CD14-positive monocyte (primary cell): ENCODE measurements around the gene GPHN. TPM values are rescaled to one million over a fixed set of nuclear protein-coding genes. Genes with fewer than 3 reads are reported as not detected.

Source experiments
- DNase-seq, 3 donors: peaks; one replicate each; pipeline ENCODE4 v3.0.0-alpha.2; 2011 to 2022
- H2AFZ ChIP-seq: 2 replicates; pipeline ENCODE4 v1.6.0; 2012; ENCODE audit warnings: mild to moderate bottlenecking, low read depth, low read length, inconsistent platforms; ENCODE audit not compliant: insufficient read depth, poor library complexity, severe bottlenecking
- H3K27ac ChIP-seq, 2 donors: 1 replicate in 1 of 2; 2 replicates in 1 of 2; pipeline ENCODE4 v1.5.1; 2012 to 2013; ENCODE audit warnings: low read length in 2 of 2, control low read depth in 1 of 2, inconsistent platforms in 1 of 2, low read depth in 1 of 2, mild to moderate bottlenecking in 1 of 2
- H3K27me3 ChIP-seq, 2 donors: one replicate each; pipeline versions ENCODE4 v1.6.0 to v1.6.1; 2011 to 2013; ENCODE audit warnings: low read length in 2 of 2; ENCODE audit not compliant: control insufficient read depth in 2 of 2, insufficient read depth in 2 of 2
- H3K36me3 ChIP-seq, 2 donors: replicated peaks in 1 of 2; 1 replicate in 1 of 2; 2 replicates in 1 of 2; pipeline versions ENCODE4 v1.5.1 to v1.6.1; 2012 to 2013; ENCODE audit warnings: low read length in 2 of 2, control low read depth in 1 of 2, inconsistent platforms in 1 of 2, mild to moderate bottlenecking in 1 of 2; ENCODE audit not compliant: insufficient read depth in 2 of 2, control insufficient read depth in 1 of 2
- H3K4me1 ChIP-seq, 2 donors: 1 replicate in 1 of 2; 2 replicates in 1 of 2; pipeline versions ENCODE4 v1.5.1 to v1.6.1; 2012 to 2013; ENCODE audit warnings: low read length in 2 of 2, control low read depth in 1 of 2, inconsistent platforms in 1 of 2, mild to moderate bottlenecking in 1 of 2, moderate library complexity in 1 of 2; ENCODE audit not compliant: insufficient read depth in 2 of 2, control insufficient read depth in 1 of 2
- H3K4me2 ChIP-seq: replicated peaks from 2 replicates; pipeline ENCODE3; 2012; ENCODE audit warnings: low read length, moderate library complexity, mild to moderate bottlenecking; ENCODE audit not compliant: poor library complexity, severe bottlenecking; ENCODE audit errors: extremely low read depth
- H3K4me3 ChIP-seq, 3 experiments: fragments of 200-600 bp in 1 of 3; sonication (generic) in 1 of 3; replicated peaks in 1 of 3; 1 replicate in 2 of 3; 2 replicates in 1 of 3; pipeline ENCODE4 v1.5.1; 2011 to 2013; ENCODE audit warnings: low read length in 3 of 3, mild to moderate bottlenecking in 3 of 3, control low read depth in 2 of 3, low read depth in 2 of 3, inconsistent platforms in 1 of 3, moderate library complexity in 1 of 3
- H3K79me2 ChIP-seq: 2 replicates; pipeline ENCODE4 v1.6.0; 2012; ENCODE audit warnings: mild to moderate bottlenecking, control low read depth, inconsistent platforms, low read length, moderate library complexity; ENCODE audit not compliant: insufficient read depth
- H3K9ac ChIP-seq: 2 replicates; pipeline ENCODE4 v1.6.0; 2017; ENCODE audit warnings: low read length, mild to moderate bottlenecking; ENCODE audit not compliant: insufficient read depth, poor library complexity, severe bottlenecking
- H3K9me3 ChIP-seq, 2 donors: replicated peaks in 1 of 2; 1 replicate in 1 of 2; 2 replicates in 1 of 2; pipeline versions ENCODE4 v1.5.1 to v1.6.1; 2012 to 2013; ENCODE audit warnings: low read length in 2 of 2, control low read depth in 1 of 2; ENCODE audit not compliant: control insufficient read depth in 1 of 2, insufficient read depth in 1 of 2
- H4K20me1 ChIP-seq: 2 replicates; pipeline ENCODE4 v1.6.0; 2012; ENCODE audit warnings: mild to moderate bottlenecking, low read length, control low read depth, moderate library complexity; ENCODE audit not compliant: insufficient read depth
- H3K27ac Mint-ChIP-seq, 7 donors: one replicate each; pipeline ENCODE4 v1.8.0; 2020; ENCODE audit warnings: mild to moderate bottlenecking in 7 of 7, mixed read lengths in 7 of 7, moderate library complexity in 6 of 7, inconsistent platforms in 2 of 7
- H3K27me3 Mint-ChIP-seq, 3 donors: one replicate each; pipeline ENCODE4 v1.8.0; 2021 to 2022; ENCODE audit warnings: low read depth in 3 of 3, mild to moderate bottlenecking in 3 of 3, mixed read lengths in 3 of 3, moderate library complexity in 3 of 3, inconsistent platforms in 1 of 3
- H3K36me3 Mint-ChIP-seq, 2 donors: one replicate each; pipeline ENCODE4 v1.8.0; 2020; ENCODE audit warnings: mixed read lengths in 2 of 2, inconsistent platforms in 1 of 2, mild to moderate bottlenecking in 1 of 2
- H3K4me1 Mint-ChIP-seq: one replicate; pipeline ENCODE4 v1.8.0; 2020; ENCODE audit warnings: mild to moderate bottlenecking, mixed read lengths
- H3K4me3 Mint-ChIP-seq, 2 donors: one replicate each; pipeline ENCODE4 v1.8.0; 2020; ENCODE audit warnings: mild to moderate bottlenecking in 2 of 2, mixed read lengths in 2 of 2, moderate library complexity in 1 of 2
- H3K9me3 Mint-ChIP-seq, 7 donors: one replicate each; pipeline ENCODE4 v1.8.0; 2020 to 2022; ENCODE audit warnings: mixed read lengths in 7 of 7, mild to moderate bottlenecking in 6 of 7, moderate library complexity in 6 of 7, inconsistent platforms in 2 of 7
- CTCF ChIP-seq: fragments of 200-600 bp; IDR thresholded peaks from one replicate; pipeline ENCODE4 v1.8.0; 2022; ENCODE audit warnings: antibody characterized with exemption, mild to moderate bottlenecking
- WGBS: methylation state at CpG from one replicate; pipeline ENCODE4 v1.1.5; 2013; ENCODE audit warnings: missing lambda C conversion rate; ENCODE audit not compliant: insufficient coverage; 5-methylcytosine and 5-hydroxymethylcytosine counted together
- intact Hi-C, 2 donors: fragments of 100-400 bp; cut with micrococcal nuclease; formaldehyde crosslinking; loops; one replicate each; pipeline versions ENCODE4 v1.15.0 to v1.15.1; 2023
- polyA plus RNA-seq, 3 donors: library from polyadenylated mRNA; depleted of rRNA in 1 of 3; unstranded in 2 of 3; stranded (reverse) in 1 of 3; fragments of 300-500 nt in 2 of 3; fragments of >200 nt in 1 of 3; fragmentation: Illumina TruSeq in 2 of 3; gene quantifications; 1 replicate in 2 of 3; 2 replicates in 1 of 3; pipeline ENCODE4 v1.2.3, GENCODE V29; 2012 to 2021

Gene GPHN
- polyA plus RNA-seq, 3 donors = 1.9 to 3.1 (median 3.0) TPM

GRCh38 chr14:67077921-67078320 lies 570.0 kb downstream of the GPHN start:
- intact Hi-C loops = no loop called here
- H4K20me1 ChIP-seq = no peaks in the 10 kb centered on the region
- no peaks in the 10 kb centered on the region for H3K79me2 ChIP-seq
- H2AFZ ChIP-seq = no peak overlapping the region
- no peak overlapping the region for H3K4me3 ChIP-seq
- no peak overlapping the region for H3K4me2 ChIP-seq
- WGBS = no CpG with 5 or more reads among the region's 3 CpGs
- no peaks in the 10 kb centered on the region for H3K27me3 ChIP-seq
- H3K4me1 ChIP-seq = no peaks in the 10 kb centered on the region
- no peak overlapping the region for H3K9ac ChIP-seq
- H3K36me3 ChIP-seq = no peaks in the 10 kb centered on the region
- H3K4me1 Mint-ChIP-seq = peaks cover 9% of the 10 kb centered on the region
- no peak overlapping the region for H3K27ac Mint-ChIP-seq
- H3K27ac ChIP-seq = no peak overlapping the region
- no peak overlapping the region for H3K4me3 Mint-ChIP-seq
- TF ChIP-seq CTCF = no peak
- no peaks in the 10 kb centered on the region for H3K9me3 ChIP-seq
- peaks cover 2 to 3% of the 10 kb centered on the region in 2 donors for H3K36me3 Mint-ChIP-seq
- peaks cover 0 to 2% (median 0%) of the 10 kb centered on the region in 3 donors for H3K27me3 Mint-ChIP-seq
- H3K9me3 Mint-ChIP-seq = peaks cover 0 to 14% (median 8%) of the 10 kb centered on the region in 7 donors
- DNase-seq = no peak

GRCh38 chr14:67079846-67080245 lies 571.9 kb downstream of the GPHN start:
- H3K9ac ChIP-seq = no peak overlapping the region
- Mint-ChIP-seq H3K9me3 (peaks cover 2 to 14% (median 7%) of the 10 kb centered on the region in 7 donors), H3K4me1 (peaks cover 9% of the 10 kb centered on the region), H3K27me3 (peaks cover 0 to 2% (median 0%) of the 10 kb centered on the region in 3 donors), H3K36me3 (peaks cover 2 to 3% of the 10 kb centered on the region in 2 donors), H3K27ac (no peak overlapping the region), H3K4me3 (no peak overlapping the region)
- no peaks in the 10 kb centered on the region for H3K9me3 ChIP-seq
- no peak for TF ChIP-seq CTCF
- DNase-seq = no peak
- intact Hi-C loops = no loop called here
- H3K4me2 ChIP-seq = no peak overlapping the region
- no peaks in the 10 kb centered on the region for H3K27me3 ChIP-seq
- no peaks in the 10 kb centered on the region for H3K36me3 ChIP-seq
- H2AFZ ChIP-seq = no peak overlapping the region
- H3K4me3 ChIP-seq = no peak overlapping the region
- H3K4me1 ChIP-seq = no peaks in the 10 kb centered on the region
- H3K79me2 ChIP-seq = no peaks in the 10 kb centered on the region
- no peaks in the 10 kb centered on the region for H4K20me1 ChIP-seq
- no peak overlapping the region for H3K27ac ChIP-seq
